Thyroid gland (tissue), 4 donors: ENCODE measurements around the gene TSPAN9. TPM values are rescaled to one million over a fixed set of nuclear protein-coding genes. Genes with fewer than 3 reads are reported as not detected.

Experiments used
- DNase-seq, 2 donors: peaks; one replicate each; pipeline ENCODE4 v3.0.0-alpha.2; 2019
- H3K27ac ChIP-seq, 3 donors: fragments of 200-600 bp; sonication (generic); 1 replicate in 2 of 3; 2 replicates in 1 of 3; pipeline ENCODE4 v1.5.1; 2016 to 2019; ENCODE audit warnings: mild to moderate bottlenecking in 1 of 3, moderate library complexity in 1 of 3
- H3K27me3 ChIP-seq: fragments of 200-600 bp; sonication (generic); one replicate; pipeline ENCODE4 v1.5.1; 2019
- H3K36me3 ChIP-seq, 2 donors: fragments of 200-600 bp; sonication (generic); one replicate each; pipeline ENCODE4 v1.5.1; 2016 to 2019
- H3K4me1 ChIP-seq, 2 donors: fragments of 200-600 bp; sonication (generic); one replicate each; pipeline ENCODE4 v1.5.1; 2017 to 2019
- H3K4me3 ChIP-seq, 3 donors: fragments of 200-600 bp; sonication (generic); replicated peaks in 1 of 3; 1 replicate in 2 of 3; 2 replicates in 1 of 3; pipeline ENCODE4 v1.5.1; 2016; ENCODE audit warnings: mild to moderate bottlenecking in 1 of 3
- H3K9me3 ChIP-seq: fragments of 200-600 bp; sonication (generic); one replicate; pipeline ENCODE4 v1.5.1; 2017
- CTCF ChIP-seq, 6 experiments: fragments of 200-600 bp in 3 of 6; fragments of 450-650 bp in 3 of 6; sonication (generic) in 3 of 6; IDR thresholded peaks; one replicate each; pipeline ENCODE4 v1.5.1; 2016 to 2019; ENCODE audit warnings: antibody characterized with exemption in 6 of 6, mild to moderate bottlenecking in 2 of 6, inconsistent platforms in 1 of 6, moderate library complexity in 1 of 6
- POLR2A ChIP-seq, 2 donors: fragments of 450-650 bp; IDR thresholded peaks; one replicate each; pipeline ENCODE4 v1.6.1; 2017; ENCODE audit warnings: antibody characterized with exemption in 2 of 2, mild to moderate bottlenecking in 2 of 2, moderate library complexity in 1 of 2
- WGBS, 2 donors: methylation state at CpG; one replicate each; pipeline ENCODE4 v1.1.5; 2017; 5-methylcytosine and 5-hydroxymethylcytosine counted together
- intact Hi-C: fragments of 100-400 bp; cut with DNase I; formaldehyde crosslinking; loops from one replicate; pipeline ENCODE4 v1.15.1; 2023
- total RNA-seq, 4 donors: library from RNA; depleted of rRNA; stranded (reverse); fragments of >200 nt; gene quantifications; one replicate each; pipeline ENCODE4 v1.2.3, GENCODE V29; 2016

Gene TSPAN9
- total RNA-seq, 4 donors from 2014 or later: 26.9 to 47.5 (median 33.2) TPM

GRCh38 chr12:3272958-3273357 lies 195.8 kb downstream of the TSPAN9 start:
- no peaks in the 10 kb centered on the region for H3K9me3 ChIP-seq
- H3K27ac ChIP-seq: no peak overlapping the region
- H3K4me1 ChIP-seq: peaks cover 3 to 9% of the 10 kb centered on the region in 2 donors
- DNase-seq: no peak
- no peak overlapping the region for H3K4me3 ChIP-seq
- H3K27me3 ChIP-seq: no peaks in the 10 kb centered on the region
- intact Hi-C loops: no loop called here
- TF ChIP-seq CTCF (IDR thresholded peaks at IDR 0.05) (no peak), POLR2A (IDR thresholded peaks at IDR 0.05) (no peak)
- WGBS, 2 donors: 84 to 93% methylated on average over 9 of the region's 9 CpGs
- H3K36me3 ChIP-seq: no peaks in the 10 kb centered on the region

- WGBS, 2 donors: 85 to 88% methylated on average over 5 to 7 of the region's 7 CpGs
- DNase-seq: no peak
- intact Hi-C loops: no loop called here
- Histone ChIP-seq H3K9me3 (no peaks in the 10 kb centered on the region), H3K4me3 (no peak overlapping the region), H3K27ac (no peak overlapping the region), H3K27me3 (no peaks in the 10 kb centered on the region), H3K36me3 (no peaks in the 10 kb centered on the region), H3K4me1 (peaks cover 3 to 12% of the 10 kb centered on the region in 2 donors)
- TF ChIP-seq POLR2A (IDR thresholded peaks at IDR 0.05) (no peak), CTCF (IDR thresholded peaks at IDR 0.05) (no peak)
Measured at GRCh38 chr12:3273409-3273853, 196.3 kb downstream of the TSPAN9 start.

- Histone ChIP-seq H3K36me3 (no peaks in the 10 kb centered on the region), H3K4me1 (peaks cover 10 to 24% of the 10 kb centered on the region in 2 donors), H3K9me3 (no peaks in the 10 kb centered on the region), H3K27me3 (no peaks in the 10 kb centered on the region), H3K4me3 (no peak overlapping the region), H3K27ac (no peak overlapping the region)
- TF ChIP-seq POLR2A (IDR thresholded peaks at IDR 0.05) (no peak), CTCF (IDR thresholded peaks at IDR 0.05) (no peak)
- 82 to 83% methylated on average over 13 of the region's 13 CpGs for WGBS, 2 donors
- intact Hi-C loops: loop anchor here (2.0 to 5.0 kb wide), 2 partner anchors 62 to 200 kb away; no protein-coding TSS in a partner anchor
- no peak for DNase-seq
Measured at GRCh38 chr12:3274664-3275063, 197.5 kb downstream of the TSPAN9 start.

GRCh38 chr12:3275171-3276041 lies 198.2 kb downstream of the TSPAN9 start:
- peak; percentile 75 to 77 for DNase-seq

More at GRCh38 chr12:3275171-3276041, 198.2 kb downstream of the TSPAN9 start:
- intact Hi-C loops: loop anchor here (2.0 to 5.0 kb wide), 3 partner anchors 63 to 201 kb away; no protein-coding TSS in a partner anchor
- Histone ChIP-seq H3K27me3 (no peaks in the 10 kb centered on the region), H3K4me3 (no peak overlapping the region), H3K36me3 (no peaks in the 10 kb centered on the region), H3K9me3 (no peaks in the 10 kb centered on the region), H3K4me1 (peaks cover 15 to 32% of the 10 kb centered on the region in 2 donors), H3K27ac (no peak overlapping the region)
- WGBS, 2 donors: 46 to 50% methylated on average over 28 to 29 of the region's 29 CpGs
- TF ChIP-seq POLR2A (IDR thresholded peaks at IDR 0.05) (no peak), CTCF (IDR thresholded peaks at IDR 0.05) (peak; percentile 85 to 97 (median 90))
